MM.1S (cell line): Measurements from ENCODE around the gene PTPRN.

Experiments used
- CTCF ChIP-seq: fragments of 300-600 bp; sonication (generic); IDR thresholded peaks from 2 replicates; pipeline ENCODE4 v1.5.1; 2016; ENCODE audit warnings: antibody characterized with exemption, low read length, mixed read lengths
- EZH2 ChIP-seq: fragments of 300-600 bp; sonication (generic); optimal IDR thresholded peaks from 2 replicates; pipeline ENCODE3; 2017; ENCODE audit warnings: low read depth, mild to moderate bottlenecking, antibody characterized with exemption, low read length, mixed read lengths

GRCh38 chr2:219350710-219351221 lies 41.6 kb upstream of the PTPRN start:
- TF ChIP-seq CTCF: no peak
- no peak for TF ChIP-seq EZH2
